ENCODE measurements around the gene OR10A4. TPM values are rescaled to one million over a fixed set of nuclear protein-coding genes. Genes with fewer than 3 reads are reported as not detected.
"Not testable (repeated sequence)": the region's sequence is repeated elsewhere in the genome, so short reads cannot be mapped to it uniquely, and the experiment has no call there.

The OR10A4 gene
- polyA plus RNA-seq, 3 donors = not detected

DNA sequence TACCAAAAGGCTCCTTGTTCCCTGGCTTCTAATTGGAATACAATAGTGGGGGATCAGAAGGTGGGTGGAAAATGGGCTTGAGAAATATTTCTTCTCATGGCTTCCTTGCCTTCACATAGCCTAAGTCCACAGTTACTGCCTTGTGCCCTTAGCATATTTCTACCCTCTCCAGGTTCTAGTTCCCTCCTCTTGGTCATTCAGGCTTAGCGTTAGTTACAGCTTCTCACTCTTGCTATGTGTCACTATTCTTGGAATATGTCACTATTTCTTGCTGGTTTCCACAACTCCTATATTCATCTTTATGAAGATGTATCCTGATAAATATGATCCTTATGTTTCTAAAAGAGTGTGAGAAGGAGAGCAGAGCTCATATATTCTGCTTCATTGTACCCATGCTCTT is 13.4 kb downstream of the OR10A4 start:
- 79 to 86% (median 79%) methylated on average over 1 of the region's 1 CpG for WGBS, 3 donors
- H3K27ac ChIP-seq (ENCODE audit: low read depth, low read length) = no peak overlapping the region

DNA sequence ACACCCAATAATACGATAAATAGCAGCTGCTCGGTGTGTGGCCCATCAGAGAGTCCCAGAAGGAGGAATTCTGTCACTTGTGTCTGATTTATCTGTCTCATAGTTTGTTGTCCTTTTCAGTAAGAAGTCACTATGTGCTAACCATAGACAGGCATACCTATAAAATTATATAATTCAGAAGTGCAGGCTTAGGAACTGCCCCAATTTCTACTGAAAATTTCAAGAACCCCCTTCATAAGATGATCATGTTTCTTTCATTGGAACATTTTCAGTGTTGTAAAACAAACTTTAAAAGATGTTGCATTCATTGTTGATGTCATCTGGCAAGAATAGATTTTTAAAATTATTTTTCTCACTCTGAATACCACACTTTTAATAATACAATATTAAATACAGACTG is 16.0 kb downstream of the OR10A4 start, which contains the start of gene OR2D2:
OR2D2 (minus strand) TSS at position 101 of the 400 bp plus-strand sequence; CDS start at position 101, 0 bp downstream.
- no peak within 1 kb of the TSS for H3K27ac ChIP-seq (ENCODE audit: low read depth, low read length)
- 78 to 87% (median 79%) methylated on average over 2 of the region's 2 CpGs for WGBS, 3 donors

DNA sequence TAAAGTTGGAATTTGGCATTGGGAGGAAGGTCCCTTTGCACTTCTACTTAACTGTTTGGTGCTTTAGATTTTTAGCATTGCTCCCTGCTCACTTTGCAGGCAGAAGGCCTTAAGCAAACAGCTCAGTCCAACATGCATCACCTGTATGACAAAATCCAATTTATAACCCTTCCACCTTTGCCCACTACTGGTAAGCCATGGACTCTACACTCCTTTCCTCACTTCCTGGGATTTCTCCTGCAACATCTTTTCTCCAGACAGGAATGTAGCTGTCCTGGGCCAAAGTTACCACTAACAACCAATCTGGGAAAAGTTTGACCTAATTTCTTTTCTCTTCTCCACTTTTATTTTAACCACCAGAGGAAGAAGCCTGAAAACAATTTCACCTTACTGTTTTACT is 17.7 kb downstream of the OR10A4 start:
- no peak overlapping the region for H3K27ac ChIP-seq (ENCODE audit: low read depth, low read length)

DNA sequence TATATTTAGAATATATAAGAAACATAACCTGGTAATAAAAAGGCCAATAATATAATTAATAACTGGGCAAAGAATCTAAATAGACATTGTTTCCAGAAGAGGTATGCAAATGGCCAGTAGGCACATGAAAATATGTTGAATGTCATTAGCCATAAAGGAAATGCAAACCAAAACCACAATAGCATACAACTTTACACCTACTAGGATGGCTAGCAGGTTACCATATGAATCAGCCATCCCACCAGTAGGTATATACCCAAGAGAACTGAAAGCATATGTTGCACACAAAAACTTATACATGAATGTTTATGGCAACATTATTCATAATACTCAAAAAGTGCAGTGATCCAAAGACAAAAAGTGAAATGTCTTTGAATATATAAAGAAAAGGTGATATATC is 18.6 kb downstream of the OR10A4 start:
- no peak overlapping the region for H3K27ac ChIP-seq (ENCODE audit: low read depth, low read length)

DNA sequence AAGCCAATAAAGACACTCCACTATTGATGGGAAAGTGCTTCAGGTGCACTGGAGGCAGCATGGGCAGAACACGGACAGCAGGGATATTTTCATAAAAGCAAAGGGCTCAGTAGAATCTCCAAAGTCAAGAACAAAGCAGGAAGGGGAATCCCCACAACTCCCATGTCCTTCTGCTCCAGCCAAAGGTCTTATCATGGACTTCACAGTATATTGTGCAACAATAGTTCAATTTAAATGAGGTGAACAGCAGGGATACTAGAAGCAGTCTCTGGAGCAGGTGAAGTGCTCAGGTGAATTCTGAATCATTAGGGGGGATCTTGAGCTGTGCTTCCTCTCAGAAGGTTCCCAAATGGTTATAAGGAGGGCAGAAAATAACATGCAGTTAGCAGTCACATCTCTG is 22.5 kb downstream of the OR10A4 start:
- 56 to 67% (median 67%) methylated on average over 1 of the region's 1 CpG for WGBS, 3 donors
- H3K27ac ChIP-seq (ENCODE audit: low read depth, low read length) = no peak overlapping the region

DNA sequence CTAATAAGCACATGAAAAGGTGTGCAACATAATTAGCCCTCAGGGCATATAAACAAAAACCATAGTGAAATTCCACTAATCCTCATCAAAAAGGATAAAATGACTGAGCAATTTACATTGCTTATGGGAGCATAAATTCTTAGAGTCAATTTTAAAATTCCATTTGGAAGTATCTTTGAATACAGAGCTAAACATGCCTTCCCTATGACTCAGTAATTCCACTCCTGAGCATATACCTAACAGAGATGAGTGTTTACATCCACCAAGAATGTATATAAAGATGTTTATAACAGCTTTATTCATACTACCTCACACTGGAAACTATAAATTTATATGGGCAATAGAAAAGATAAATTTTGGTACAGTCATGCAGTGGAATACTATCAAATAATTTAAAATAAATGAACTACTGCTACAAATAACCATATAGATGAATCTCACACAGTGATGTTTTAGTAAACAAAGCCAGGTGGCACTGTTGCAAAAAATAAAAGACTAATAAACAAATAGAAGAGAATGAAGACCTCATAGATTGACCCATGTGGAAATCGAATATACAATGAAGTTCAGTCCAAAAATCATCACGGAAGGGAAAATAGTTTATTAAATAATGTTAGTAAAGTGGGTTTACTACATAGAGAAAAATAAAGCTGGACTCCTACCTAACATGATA is 24.0 kb downstream of the OR10A4 start:
- 54 to 72% (median 65%) methylated on average over 2 of the region's 2 CpGs for WGBS, 3 donors
- no peak overlapping the region for H3K27ac ChIP-seq (ENCODE audit: low read depth, low read length)

DNA sequence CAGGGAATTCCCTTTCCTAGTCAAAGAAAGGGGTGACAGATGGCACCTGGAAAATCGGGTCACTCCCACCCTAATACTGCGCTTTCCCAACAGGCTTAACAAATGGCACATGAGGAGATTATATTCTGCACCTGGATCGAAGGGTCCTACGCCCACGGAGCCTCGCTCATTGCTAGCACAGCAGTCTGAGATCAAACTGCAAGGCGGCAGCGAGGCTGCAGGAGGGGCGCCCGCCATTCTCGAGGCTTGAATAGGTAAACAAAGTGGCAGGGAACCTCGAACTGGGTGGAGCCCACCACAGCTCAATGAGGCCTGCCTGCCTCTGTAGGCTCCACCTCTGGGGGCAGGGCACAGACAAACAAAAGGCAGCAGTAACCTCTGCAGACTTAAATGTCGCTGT is 28.4 kb downstream of the OR10A4 start:
- H3K27ac ChIP-seq (ENCODE audit: low read depth, low read length) = not testable (repeated sequence)
- WGBS, 3 donors = 84 to 88% (median 86%) methylated on average over 13 of the region's 13 CpGs

DNA sequence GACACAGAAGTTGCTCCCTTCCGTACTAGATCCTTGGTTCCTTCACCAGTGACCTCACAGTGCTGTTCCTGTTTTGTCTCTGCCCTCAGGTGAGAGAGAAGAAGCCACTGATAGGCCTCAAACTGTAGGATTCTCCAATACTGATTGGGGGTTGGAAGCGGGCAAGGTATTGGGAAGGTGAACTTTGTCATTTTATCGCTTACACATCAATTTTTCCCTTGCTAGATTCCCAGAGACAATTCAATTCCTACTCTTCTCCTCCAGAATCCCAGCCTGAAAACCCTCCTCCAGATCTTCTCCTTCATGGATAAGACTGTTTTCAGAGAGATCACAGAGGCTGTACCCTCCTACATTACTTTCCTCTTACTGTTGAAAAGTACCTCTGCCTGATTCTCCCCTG is 35.0 kb downstream of the OR10A4 start:
- 83 to 93% (median 91%) methylated on average over 3 of the region's 3 CpGs for WGBS, 3 donors
- H3K27ac ChIP-seq (ENCODE audit: low read depth, low read length) = no peak overlapping the region

DNA sequence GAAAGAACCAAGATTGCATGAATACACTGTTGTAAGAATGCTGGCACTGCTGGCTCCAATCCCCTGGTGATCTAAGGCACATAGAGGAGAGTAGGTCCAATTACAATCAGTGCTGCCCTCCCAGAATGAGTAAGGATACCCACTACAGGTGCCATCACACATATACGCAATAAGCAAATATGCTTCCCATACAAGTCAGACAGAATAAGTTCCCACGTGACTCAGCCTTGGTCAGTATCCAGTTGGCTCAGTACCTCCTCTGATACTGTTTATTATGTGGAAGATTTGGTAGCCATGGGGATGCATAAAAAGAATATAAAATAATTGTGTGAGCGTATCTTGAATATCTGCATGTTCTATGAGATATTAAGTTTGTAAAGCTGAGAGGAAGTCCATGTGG is 35.5 kb downstream of the OR10A4 start:
- H3K27ac ChIP-seq (ENCODE audit: low read depth, low read length) = no peak overlapping the region
- WGBS, 3 donors = 45 to 63% (median 53%) methylated on average over 3 of the region's 3 CpGs

DNA sequence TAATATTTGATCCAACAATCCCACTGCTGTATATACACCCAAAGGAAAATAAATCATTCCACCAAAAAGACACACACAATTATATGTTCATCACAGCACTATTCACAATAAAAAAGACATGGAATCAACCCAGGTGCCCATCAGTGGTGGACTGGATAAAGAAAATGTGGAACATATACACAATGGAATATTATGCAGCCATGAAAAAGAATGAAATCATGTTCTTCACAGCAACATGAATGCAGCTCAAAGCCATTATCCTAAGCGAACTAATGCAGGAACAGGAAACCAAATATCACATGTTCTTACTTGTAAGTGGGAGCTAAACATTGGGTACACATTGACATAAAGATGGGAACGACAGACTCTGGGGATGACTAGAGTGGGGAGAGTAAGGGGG is 43.3 kb downstream of the OR10A4 start:
- H3K27ac ChIP-seq (ENCODE audit: low read depth, low read length) = no peak overlapping the region
- WGBS, 3 donors = 37 to 56% (median 52%) methylated on average over 2 of the region's 2 CpGs

DNA sequence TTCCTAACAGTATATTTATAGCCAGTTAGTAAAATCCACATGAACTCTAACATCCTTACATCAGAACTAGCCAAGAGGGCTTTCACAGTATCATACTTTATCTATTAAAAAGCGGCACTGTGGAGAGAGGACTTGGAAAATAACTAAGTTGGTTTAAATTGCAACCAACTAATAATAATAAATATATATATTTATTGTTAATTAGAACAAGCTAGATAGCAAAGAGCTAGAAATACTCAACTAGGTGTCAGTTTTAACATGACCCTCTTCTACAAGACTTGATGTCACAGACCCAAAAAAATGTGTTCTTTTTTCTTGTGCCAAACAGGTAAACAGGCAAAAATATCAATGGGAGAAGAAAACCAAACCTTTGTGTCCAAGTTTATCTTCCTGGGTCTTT is 44.3 kb downstream of the OR10A4 start, which contains the start of gene OR2D3:
OR2D3 (plus strand) TSS at position 301 of the 400 bp plus-strand sequence; CDS start at position 301, 0 bp downstream.
- WGBS, 3 donors = 84 to 97% (median 95%) methylated on average over 1 of the region's 1 CpG

DNA sequence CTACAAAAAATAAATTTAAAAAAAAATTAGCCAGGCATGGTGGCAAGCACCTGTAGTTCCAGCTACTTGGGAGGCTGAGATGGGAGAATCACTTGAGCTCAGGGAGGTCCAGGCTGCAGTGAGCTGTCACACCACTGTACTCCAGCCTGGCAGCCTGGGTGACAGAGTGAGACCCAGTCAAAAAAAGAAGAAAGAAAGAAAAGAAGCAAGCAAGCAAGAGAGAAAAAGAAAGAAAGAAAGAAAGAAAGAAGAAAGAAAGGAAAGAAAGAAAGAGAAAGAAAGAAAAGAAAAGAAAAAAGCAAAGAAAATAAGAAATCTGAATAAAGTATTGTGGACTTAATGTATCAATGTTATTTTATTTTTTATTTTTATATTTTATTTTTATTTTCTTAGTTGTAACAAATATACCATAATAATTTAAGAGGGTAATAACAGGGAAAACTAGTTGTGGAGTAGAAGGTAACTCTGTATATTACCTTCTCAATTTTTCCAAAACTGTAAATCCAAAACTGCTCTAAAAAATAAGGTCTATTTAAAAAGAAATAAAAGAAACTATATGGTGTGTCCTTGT is 48.7 kb downstream of the OR10A4 start:
- H3K27ac ChIP-seq (ENCODE audit: low read depth, low read length) = no peak overlapping the region

More for the DNA sequence above, 44.3 kb downstream of the OR10A4 start, which contains the start of gene OR2D3:
- H3K27ac ChIP-seq (ENCODE audit: low read depth, low read length) = no peak within 1 kb of the TSS

DNA sequence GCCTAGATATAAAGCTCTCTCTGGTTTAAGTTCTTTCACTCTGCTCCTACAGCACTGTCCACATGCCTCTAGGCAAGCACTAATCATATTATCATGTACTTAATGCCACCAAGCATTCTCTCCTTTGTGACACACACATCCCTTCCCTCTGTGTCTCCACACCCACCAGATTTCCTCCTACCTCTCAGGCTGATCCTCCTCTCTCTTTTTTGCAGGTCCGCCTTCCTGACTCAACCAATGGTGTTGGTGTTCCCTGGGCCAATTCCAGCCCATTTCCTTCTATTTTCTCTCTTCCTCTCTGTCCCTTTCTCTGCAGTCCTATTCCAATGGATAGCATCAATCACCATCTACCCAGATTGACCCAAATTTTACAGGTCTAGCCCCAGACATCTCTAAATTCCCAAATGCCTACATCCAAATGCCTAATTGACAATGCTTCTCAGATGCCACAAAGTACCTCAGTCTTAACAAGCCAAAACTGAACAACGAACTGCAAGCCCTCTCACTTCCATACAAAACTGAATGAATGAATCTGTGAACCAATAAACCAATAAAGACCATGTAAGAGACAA is 49.3 kb downstream of the OR10A4 start:
- WGBS, 3 donors = 48 to 69% (median 61%) methylated on average over 2 of the region's 2 CpGs
- H3K27ac ChIP-seq (ENCODE audit: low read depth, low read length) = no peak overlapping the region

DNA sequence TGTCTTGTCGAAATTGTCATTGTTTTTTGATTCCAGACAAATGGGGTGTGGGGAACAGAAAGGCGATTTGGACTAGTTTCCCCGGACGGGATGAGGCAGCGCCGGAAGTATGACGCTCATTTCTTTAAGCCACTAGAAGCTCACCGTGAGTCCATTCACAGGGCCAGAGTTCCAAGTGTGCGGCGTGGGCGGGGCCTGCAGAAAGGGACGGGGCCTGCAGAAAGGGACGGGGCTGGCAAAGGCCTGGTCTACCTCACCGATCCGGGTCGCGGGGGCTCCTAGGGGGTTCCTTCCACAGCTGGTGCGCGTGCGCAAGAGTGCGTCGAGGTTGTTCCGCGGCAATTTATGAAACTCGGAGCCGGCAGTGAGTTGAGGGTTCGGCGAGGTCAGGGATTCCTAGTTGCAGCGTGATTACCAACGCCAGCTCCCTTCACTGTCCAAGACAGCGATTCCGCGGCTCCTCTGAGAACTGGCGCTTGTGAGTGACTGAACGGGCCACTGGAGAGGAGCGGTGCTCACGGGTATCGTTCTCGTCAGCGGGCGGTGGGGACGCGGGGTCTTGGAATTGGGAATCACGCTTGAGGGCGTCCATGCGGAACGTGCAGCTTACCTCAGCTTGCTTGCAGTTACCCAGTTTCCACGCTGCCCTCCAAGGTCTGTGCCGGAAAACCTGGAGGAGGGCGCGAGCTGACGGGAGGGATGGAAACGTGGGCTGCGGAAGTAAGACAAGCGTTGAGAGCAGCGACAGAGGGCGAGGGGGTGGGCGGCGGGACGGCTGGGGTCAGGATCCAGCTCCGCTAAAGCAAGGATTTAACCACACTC is 50.0 kb downstream of the OR10A4 start, which contains the start of gene ZNF215:
ZNF215 (plus strand) TSS at position 219 of the 822 bp plus-strand sequence. CDS start 5,847 bp downstream, outside the sequence.
- H3K27ac ChIP-seq (ENCODE audit: low read depth, low read length) = no peak within 1 kb of the TSS
- 1 to 2% (median 2%) methylated on average over 61 of the region's 61 CpGs for WGBS, 3 donors

DNA sequence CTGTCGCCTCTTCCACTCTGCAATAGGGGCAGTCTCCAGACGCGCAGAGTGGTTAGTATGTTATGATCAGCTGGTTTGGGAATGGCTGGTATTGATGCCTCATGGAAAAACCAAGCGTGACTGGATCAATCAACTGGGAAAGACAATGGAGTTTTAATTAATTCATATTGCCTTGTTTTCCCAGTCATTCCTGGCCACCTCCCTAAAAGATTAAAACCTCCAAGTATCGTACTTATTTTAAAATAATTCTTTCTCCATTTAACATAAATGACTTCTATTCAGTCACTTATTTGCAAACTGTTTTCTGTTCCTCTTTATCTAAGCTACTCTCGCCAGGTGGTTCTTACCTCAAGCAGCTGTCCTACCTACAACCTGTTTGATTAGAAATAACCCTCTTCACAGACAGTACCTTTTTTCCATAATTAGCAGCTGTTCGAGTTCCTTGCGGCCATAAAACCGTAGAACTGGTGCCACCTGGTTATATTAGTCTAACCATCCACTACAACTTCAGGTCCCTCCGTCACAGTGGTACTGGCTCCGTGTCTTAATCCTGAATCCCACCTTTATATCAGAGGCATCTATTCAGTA is 50.7 kb downstream of the OR10A4 start:
- WGBS, 3 donors = 13 to 22% (median 16%) methylated on average over 11 of the region's 11 CpGs
- no peak overlapping the region for H3K27ac ChIP-seq (ENCODE audit: low read depth, low read length)
